ENCODE results near the gene TANGO6. TPM values are rescaled to one million over a fixed set of nuclear protein-coding genes. Genes with fewer than 3 reads are reported as not detected.

Gene TANGO6
- polyA plus RNA-seq, 1 donor (not counting 4 experiments of a cell fraction or from before 2014, with no cell fraction given) = 13.1 TPM

- Histone ChIP-seq H3K9me3 (ENCODE audit: control insufficient read depth, low read depth, low read length) (no peaks in the 10 kb centered on the region), H4K20me1 (ENCODE audit: control insufficient read depth, extremely low read depth, insufficient read depth, low read length) (no peaks in the 10 kb centered on the region), H3K9me1 (ENCODE audit: control insufficient read depth, extremely low read depth, insufficient read depth, low read length) (no peaks in the 10 kb centered on the region), H3K9ac (ENCODE audit: control insufficient read depth, extremely low read depth, insufficient read depth, low read length) (no peak overlapping the region), H3K36me3 (ENCODE audit: control insufficient read depth in 2 of 2, extremely low read depth in 1 of 2, insufficient read depth in 2 of 2, low read length in 2 of 2) (peaks cover 2 to 4% of the 10 kb centered on the region in 2 experiments), H3K4me1 (ENCODE audit: control insufficient read depth, extremely low read depth, insufficient read depth, low read length) (no peaks in the 10 kb centered on the region), H2AFZ (ENCODE audit: control insufficient read depth, low read length) (no peak overlapping the region), H3K79me2 (ENCODE audit: control insufficient read depth, insufficient read depth, low read length) (no peaks in the 10 kb centered on the region), H3K4me3 (ENCODE audit: control insufficient read depth in 2 of 3, extremely low read depth in 1 of 3, insufficient read depth in 2 of 3, low read depth in 1 of 3, low read length in 3 of 3) (no peak overlapping the region), H3K27ac (ENCODE audit: control insufficient read depth, insufficient read depth, low read length) (no peak overlapping the region), H3K4me2 (ENCODE audit: control insufficient read depth, extremely low read depth, insufficient read depth, low read depth, low read length) (no peak overlapping the region), H3K27me3 (ENCODE audit: control insufficient read depth, extremely low read depth, insufficient read depth, low read length) (no peaks in the 10 kb centered on the region)
- dilution Hi-C loops (cut with MboI; ENCODE audit: extremely low pct_ligation_motif_present, low sequenced_read_pairs) = no loop called here
- DNase-seq (ENCODE audit: low read depth, low spot score) (no peak), FAIRE-seq (no peak)
- TF ChIP-seq CTCF (optimal IDR thresholded peaks at IDR 0.05 in 1 of 3, IDR thresholded peaks at IDR 0.05 in 1 of 3, conservative IDR thresholded peaks at IDR 0.05 in 1 of 3; ENCODE audit: extremely low read depth in 1 of 3, insufficient read depth in 2 of 3, low read length in 3 of 3) (no peak), EZH2 (IDR thresholded peaks at IDR 0.05; ENCODE audit: low read length) (no peak)
Observed at GRCh38 chr16:68887107-68887506, 43.8 kb downstream of the TANGO6 start.

- DNase-seq (ENCODE audit: low read depth, low spot score) (no peak), FAIRE-seq (peak; percentile 57)
- H3K4me1 ChIP-seq (ENCODE audit: control insufficient read depth, extremely low read depth, insufficient read depth, low read length) = no peaks in the 10 kb centered on the region
- no peaks in the 10 kb centered on the region for H4K20me1 ChIP-seq (ENCODE audit: control insufficient read depth, extremely low read depth, insufficient read depth, low read length)
- H3K9ac ChIP-seq (ENCODE audit: control insufficient read depth, extremely low read depth, insufficient read depth, low read length) = no peak overlapping the region
- no peak overlapping the region for H2AFZ ChIP-seq (ENCODE audit: control insufficient read depth, low read length)
- TF ChIP-seq CTCF (optimal IDR thresholded peaks at IDR 0.05 in 1 of 3, IDR thresholded peaks at IDR 0.05 in 1 of 3, conservative IDR thresholded peaks at IDR 0.05 in 1 of 3; ENCODE audit: extremely low read depth in 1 of 3, insufficient read depth in 2 of 3, low read length in 3 of 3) (no peak), EZH2 (IDR thresholded peaks at IDR 0.05; ENCODE audit: low read length) (no peak)
- H3K27ac ChIP-seq (ENCODE audit: control insufficient read depth, insufficient read depth, low read length) = no peak overlapping the region
- H3K27me3 ChIP-seq (ENCODE audit: control insufficient read depth, extremely low read depth, insufficient read depth, low read length) = no peaks in the 10 kb centered on the region
- no peak overlapping the region for H3K4me3 ChIP-seq (ENCODE audit: control insufficient read depth in 2 of 3, extremely low read depth in 1 of 3, insufficient read depth in 2 of 3, low read depth in 1 of 3, low read length in 3 of 3)
- H3K79me2 ChIP-seq (ENCODE audit: control insufficient read depth, insufficient read depth, low read length) = no peaks in the 10 kb centered on the region
- no peak overlapping the region for H3K4me2 ChIP-seq (ENCODE audit: control insufficient read depth, extremely low read depth, insufficient read depth, low read depth, low read length)
- H3K9me1 ChIP-seq (ENCODE audit: control insufficient read depth, extremely low read depth, insufficient read depth, low read length) = no peaks in the 10 kb centered on the region
- no peaks in the 10 kb centered on the region for H3K36me3 ChIP-seq (ENCODE audit: control insufficient read depth in 2 of 2, extremely low read depth in 1 of 2, insufficient read depth in 2 of 2, low read length in 2 of 2)
- no peaks in the 10 kb centered on the region for H3K9me3 ChIP-seq (ENCODE audit: control insufficient read depth, low read depth, low read length)
- dilution Hi-C loops (cut with MboI; ENCODE audit: extremely low pct_ligation_motif_present, low sequenced_read_pairs) = no loop called here
Observed at GRCh38 chr16:68889508-68890150, 46.3 kb downstream of the TANGO6 start.

All from keratinocyte (primary cell).